ENCODE results near the gene UBC.

Gene UBC

DNA sequence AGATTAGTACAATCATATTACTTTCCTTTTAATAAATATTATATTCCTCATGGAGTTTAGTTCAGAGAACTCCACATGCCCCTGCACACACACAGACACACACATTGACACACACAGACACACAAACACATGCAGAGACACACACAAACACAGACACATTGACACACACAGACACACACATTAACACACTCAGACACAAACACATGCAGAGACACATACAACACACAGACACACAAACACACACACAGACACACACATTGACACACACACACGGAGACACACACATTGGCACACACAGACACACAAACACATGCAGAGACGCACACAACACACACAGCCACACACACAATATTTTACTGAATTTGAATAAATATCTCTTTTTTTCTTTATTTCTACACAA, 38.3 kb downstream of the UBC start:
- DNase-seq, result no peak
- Histone ChIP-seq H3K27ac (ENCODE audit: insufficient read depth in 1 of 2, low read depth in 1 of 2, low read length in 2 of 2, poor library complexity in 1 of 2, severe bottlenecking in 2 of 2) (no peak overlapping the region), H3K9me3 (ENCODE audit: control extremely low read depth in 1 of 5, control insufficient read depth in 4 of 5, insufficient read depth in 2 of 5, low read depth in 1 of 5, low read length in 4 of 5) (no peaks in the 10 kb centered on the region), H3K4me3 (ENCODE audit: control insufficient read depth in 1 of 7, extremely low read depth in 1 of 7, insufficient read depth in 4 of 7, low read depth in 2 of 7, low read length in 6 of 7) (no peak overlapping the region), H3K4me1 (ENCODE audit: control extremely low read depth in 1 of 4, control insufficient read depth in 4 of 4, insufficient read depth in 4 of 4, low read length in 3 of 4) (peaks cover 0 to 20% (median 16%) of the 10 kb centered on the region in 4 experiments), H3K36me3 (ENCODE audit: control insufficient read depth in 4 of 4, insufficient read depth in 4 of 4, low read length in 3 of 4) (no peaks in the 10 kb centered on the region), H3K27me3 (replicated peaks in 2 of 5; ENCODE audit: control insufficient read depth in 4 of 5, insufficient read depth in 5 of 5, low read length in 4 of 5) (no peaks in the 10 kb centered on the region)
- POLR2A ChIA-PET, result no interaction called here
- CTCF ChIA-PET, result no interaction called here
- WGBS (ENCODE audit: insufficient coverage), result no CpG with 5 or more reads among the region's 2 CpGs

DNA sequence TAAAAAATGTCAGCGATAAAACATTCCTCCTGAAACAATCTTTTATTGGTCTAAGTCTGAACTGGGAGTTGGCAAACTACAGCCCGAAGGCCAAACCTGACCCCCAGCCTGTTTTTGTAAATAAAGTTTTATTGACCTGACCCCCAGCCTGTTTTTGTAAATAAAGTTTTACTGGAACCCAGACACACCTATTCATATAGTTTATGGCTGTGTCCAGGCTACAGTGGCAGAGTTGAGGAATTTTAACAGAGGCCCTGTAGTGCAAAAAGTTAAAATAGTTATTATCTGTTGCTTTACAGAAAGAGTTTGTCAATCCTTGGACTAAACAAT, 38.7 kb downstream of the UBC start:
- Histone ChIP-seq H3K27me3 (replicated peaks in 2 of 5; ENCODE audit: control insufficient read depth in 4 of 5, insufficient read depth in 5 of 5, low read length in 4 of 5) (no peaks in the 10 kb centered on the region), H3K36me3 (ENCODE audit: control insufficient read depth in 4 of 4, insufficient read depth in 4 of 4, low read length in 3 of 4) (no peaks in the 10 kb centered on the region), H3K4me1 (ENCODE audit: control extremely low read depth in 1 of 4, control insufficient read depth in 4 of 4, insufficient read depth in 4 of 4, low read length in 3 of 4) (peaks cover 0 to 16% (median 12%) of the 10 kb centered on the region in 4 experiments), H3K4me3 (ENCODE audit: control insufficient read depth in 1 of 7, extremely low read depth in 1 of 7, insufficient read depth in 4 of 7, low read depth in 2 of 7, low read length in 6 of 7) (no peak overlapping the region), H3K27ac (ENCODE audit: insufficient read depth in 1 of 2, low read depth in 1 of 2, low read length in 2 of 2, poor library complexity in 1 of 2, severe bottlenecking in 2 of 2) (no peak overlapping the region), H3K9me3 (ENCODE audit: control extremely low read depth in 1 of 5, control insufficient read depth in 4 of 5, insufficient read depth in 2 of 5, low read depth in 1 of 5, low read length in 4 of 5) (no peaks in the 10 kb centered on the region)
- WGBS (ENCODE audit: insufficient coverage), result 100% methylated on average over 1 of the region's 2 CpGs
- CTCF ChIA-PET, result no interaction called here
- POLR2A ChIA-PET, result no interaction called here
- DNase-seq, result no peak

DNA sequence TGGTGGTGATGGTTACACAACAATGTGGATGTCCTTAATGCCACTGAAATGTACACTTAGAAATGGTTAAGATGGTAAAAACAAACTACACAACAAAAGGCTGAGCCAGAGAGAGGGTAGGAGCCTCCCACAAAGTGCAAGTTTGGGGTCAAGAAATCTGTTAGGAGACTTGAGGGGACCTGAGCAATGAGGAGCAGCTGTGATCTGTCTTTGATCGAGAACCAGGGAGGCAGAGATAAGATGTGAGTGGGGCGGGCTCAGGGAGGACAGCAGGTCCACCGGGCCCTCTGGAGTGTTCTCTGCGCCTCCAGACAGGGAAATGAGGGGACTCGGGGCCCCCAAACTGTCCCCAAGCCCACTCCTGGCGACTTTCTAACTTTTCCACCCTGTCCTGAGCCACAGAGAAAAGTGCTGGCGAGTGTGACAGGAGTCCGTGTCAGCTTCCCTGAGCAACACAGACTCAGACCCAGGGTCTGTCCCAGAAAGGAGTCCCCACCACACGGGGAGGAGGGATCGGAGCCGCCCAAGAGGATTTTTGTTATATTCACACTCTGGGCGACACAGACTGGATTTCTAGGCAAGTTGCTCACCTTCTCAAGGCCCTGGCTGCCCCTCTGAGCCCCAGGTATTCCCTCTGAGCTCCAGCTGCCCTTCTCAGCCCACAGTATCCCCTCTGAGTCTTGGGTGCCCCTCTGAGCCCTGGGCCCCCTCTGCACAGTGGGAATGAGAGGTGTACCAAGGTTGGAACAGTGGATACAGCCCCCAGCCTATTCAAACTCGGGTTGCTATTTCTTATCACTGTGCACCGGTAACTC, 39.3 kb downstream of the UBC start:
- POLR2A ChIA-PET, result no interaction called here
- no peaks in the 10 kb centered on the region for H3K9me3 ChIP-seq (ENCODE audit: control extremely low read depth in 1 of 5, control insufficient read depth in 4 of 5, insufficient read depth in 2 of 5, low read depth in 1 of 5, low read length in 4 of 5)

DNA sequence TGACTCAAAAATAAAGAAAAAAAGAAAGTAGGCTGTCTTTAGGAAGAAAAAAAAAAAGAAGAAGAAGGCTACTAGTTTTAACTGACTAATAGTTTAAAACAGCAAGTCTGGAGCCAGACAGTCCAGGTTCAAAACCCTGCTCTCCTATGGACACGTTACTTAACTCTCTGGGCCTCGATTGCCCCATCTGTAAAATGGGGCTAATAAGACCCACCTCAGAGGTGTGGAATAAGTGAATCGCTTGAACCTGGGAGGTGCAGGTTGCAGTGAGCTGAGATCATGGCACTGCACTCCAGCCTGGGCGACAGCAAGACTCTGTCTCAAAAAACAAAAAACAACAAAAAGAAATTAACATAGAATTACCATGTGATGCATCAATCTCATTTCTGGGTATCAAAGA, 40.3 kb downstream of the UBC start:
- Histone ChIP-seq H3K9me3 (ENCODE audit: control extremely low read depth in 1 of 5, control insufficient read depth in 4 of 5, insufficient read depth in 2 of 5, low read depth in 1 of 5, low read length in 4 of 5) (no peaks in the 10 kb centered on the region), H3K27ac (ENCODE audit: insufficient read depth in 1 of 2, low read depth in 1 of 2, low read length in 2 of 2, poor library complexity in 1 of 2, severe bottlenecking in 2 of 2) (no peak overlapping the region), H3K27me3 (replicated peaks in 2 of 5; ENCODE audit: control insufficient read depth in 4 of 5, insufficient read depth in 5 of 5, low read length in 4 of 5) (no peaks in the 10 kb centered on the region), H3K4me3 (ENCODE audit: control insufficient read depth in 1 of 7, extremely low read depth in 1 of 7, insufficient read depth in 4 of 7, low read depth in 2 of 7, low read length in 6 of 7) (no peak overlapping the region), H3K36me3 (ENCODE audit: control insufficient read depth in 4 of 4, insufficient read depth in 4 of 4, low read length in 3 of 4) (no peaks in the 10 kb centered on the region), H3K4me1 (ENCODE audit: control extremely low read depth in 1 of 4, control insufficient read depth in 4 of 4, insufficient read depth in 4 of 4, low read length in 3 of 4) (peaks cover 0 to 27% (median 14%) of the 10 kb centered on the region in 4 experiments)
- POLR2A ChIA-PET, result no interaction called here
- WGBS (ENCODE audit: insufficient coverage), result 95% methylated on average over 3 of the region's 4 CpGs
- CTCF ChIA-PET, result no interaction called here
- no peak for DNase-seq

More for the DNA sequence above, 39.3 kb downstream of the UBC start:
- WGBS (ENCODE audit: insufficient coverage), result 94% methylated on average over 13 of the region's 14 CpGs
- no peaks in the 10 kb centered on the region for H3K27me3 ChIP-seq (replicated peaks in 2 of 5; ENCODE audit: control insufficient read depth in 4 of 5, insufficient read depth in 5 of 5, low read length in 4 of 5)
- peaks cover 0 to 20% (median 10%) of the 10 kb centered on the region in 4 experiments for H3K4me1 ChIP-seq (ENCODE audit: control extremely low read depth in 1 of 4, control insufficient read depth in 4 of 4, insufficient read depth in 4 of 4, low read length in 3 of 4)
- DNase-seq, result no peak
- H3K27ac ChIP-seq (ENCODE audit: insufficient read depth in 1 of 2, low read depth in 1 of 2, low read length in 2 of 2, poor library complexity in 1 of 2, severe bottlenecking in 2 of 2), result no peak overlapping the region
- no peak overlapping the region for H3K4me3 ChIP-seq (ENCODE audit: control insufficient read depth in 1 of 7, extremely low read depth in 1 of 7, insufficient read depth in 4 of 7, low read depth in 2 of 7, low read length in 6 of 7)
- CTCF ChIA-PET, result interaction anchor here (0.7 kb wide), 1 partner anchor 29 kb away, joined by 3 read pairs; no protein-coding TSS in a partner anchor
- no peaks in the 10 kb centered on the region for H3K36me3 ChIP-seq (ENCODE audit: control insufficient read depth in 4 of 4, insufficient read depth in 4 of 4, low read length in 3 of 4)

DNA sequence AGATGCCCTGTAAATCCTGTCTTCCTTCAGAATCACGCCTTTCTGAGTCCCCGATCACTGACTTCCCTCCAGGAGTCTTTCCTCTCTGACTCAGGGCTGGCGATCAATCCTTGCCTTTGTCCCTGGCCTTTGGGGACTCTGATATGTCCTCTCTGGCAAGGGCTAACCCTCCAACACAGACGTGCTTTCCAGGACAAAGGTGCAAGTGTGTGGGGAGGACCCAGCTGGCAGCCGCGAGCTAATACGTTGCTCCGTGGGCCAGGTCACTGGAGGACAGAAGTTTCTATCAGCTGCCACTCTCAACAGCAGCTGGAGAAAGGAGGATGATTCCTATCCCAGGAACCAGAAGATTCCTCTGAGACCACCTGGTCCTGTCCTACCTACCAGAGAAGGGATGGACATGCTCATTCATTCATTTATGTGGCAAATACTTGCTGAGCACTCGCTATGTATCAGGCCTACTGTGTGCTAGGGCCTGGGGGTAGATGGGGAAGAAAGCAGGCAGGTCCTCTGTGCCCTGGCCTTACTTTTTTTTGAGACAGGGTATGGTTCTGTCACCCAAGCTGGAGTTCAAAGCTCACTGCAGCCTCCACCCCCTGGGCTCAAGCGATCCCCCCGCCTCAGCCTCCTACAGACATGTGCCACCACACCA, 42.3 kb downstream of the UBC start:
- 96% methylated on average over 8 of the region's 11 CpGs for WGBS (ENCODE audit: insufficient coverage)
- ChIA-PET POLR2A (no interaction called here), CTCF (interaction anchor here (0.9 to 4.4 kb wide), 6 partner anchors 15 to 41 kb away, joined by 3 to 15 read pairs (median 4); no protein-coding TSS in a partner anchor)
- Histone ChIP-seq H3K4me3 (ENCODE audit: control insufficient read depth in 1 of 7, extremely low read depth in 1 of 7, insufficient read depth in 4 of 7, low read depth in 2 of 7, low read length in 6 of 7) (no peak overlapping the region), H3K27me3 (replicated peaks in 2 of 5; ENCODE audit: control insufficient read depth in 4 of 5, insufficient read depth in 5 of 5, low read length in 4 of 5) (no peaks in the 10 kb centered on the region), H3K9me3 (ENCODE audit: control extremely low read depth in 1 of 5, control insufficient read depth in 4 of 5, insufficient read depth in 2 of 5, low read depth in 1 of 5, low read length in 4 of 5) (no peaks in the 10 kb centered on the region), H3K27ac (ENCODE audit: insufficient read depth in 1 of 2, low read depth in 1 of 2, low read length in 2 of 2, poor library complexity in 1 of 2, severe bottlenecking in 2 of 2) (no peak overlapping the region), H3K4me1 (ENCODE audit: control extremely low read depth in 1 of 4, control insufficient read depth in 4 of 4, insufficient read depth in 4 of 4, low read length in 3 of 4) (peaks cover 3 to 47% (median 27%) of the 10 kb centered on the region in 4 experiments), H3K36me3 (ENCODE audit: control insufficient read depth in 4 of 4, insufficient read depth in 4 of 4, low read length in 3 of 4) (no peaks in the 10 kb centered on the region)
- no peak for DNase-seq

DNA sequence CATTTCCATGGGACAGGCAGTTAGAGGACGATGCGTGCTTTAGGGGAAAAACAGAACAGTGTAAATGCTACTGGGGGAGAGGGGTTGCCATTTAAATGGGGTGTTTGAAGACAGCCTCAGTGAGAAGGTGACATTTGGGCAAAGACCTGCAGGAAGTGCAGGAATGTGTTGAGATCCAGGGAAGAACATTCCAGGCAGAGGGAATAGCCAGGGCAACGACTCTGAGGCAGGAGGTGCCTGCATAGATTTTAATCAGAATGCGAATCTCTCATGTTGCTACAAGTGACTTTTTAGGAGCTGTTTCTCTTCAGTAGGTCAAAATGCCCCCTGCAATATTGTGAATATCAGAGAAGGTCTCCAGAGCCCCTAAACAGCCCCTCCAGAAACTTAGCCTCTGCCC, 43.2 kb downstream of the UBC start:
- CTCF ChIA-PET, result interaction anchor here (0.9 to 4.4 kb wide), 6 partner anchors 8 to 69 kb away, joined by 3 to 15 read pairs (median 5); no protein-coding TSS in a partner anchor
- Histone ChIP-seq H3K4me3 (ENCODE audit: control insufficient read depth in 1 of 7, extremely low read depth in 1 of 7, insufficient read depth in 4 of 7, low read depth in 2 of 7, low read length in 6 of 7) (no peak overlapping the region), H3K4me1 (ENCODE audit: control extremely low read depth in 1 of 4, control insufficient read depth in 4 of 4, insufficient read depth in 4 of 4, low read length in 3 of 4) (peaks cover 4 to 55% (median 28%) of the 10 kb centered on the region in 4 experiments), H3K9me3 (ENCODE audit: control extremely low read depth in 1 of 5, control insufficient read depth in 4 of 5, insufficient read depth in 2 of 5, low read depth in 1 of 5, low read length in 4 of 5) (no peaks in the 10 kb centered on the region), H3K27ac (ENCODE audit: insufficient read depth in 1 of 2, low read depth in 1 of 2, low read length in 2 of 2, poor library complexity in 1 of 2, severe bottlenecking in 2 of 2) (no peak overlapping the region), H3K27me3 (replicated peaks in 2 of 5; ENCODE audit: control insufficient read depth in 4 of 5, insufficient read depth in 5 of 5, low read length in 4 of 5) (no peaks in the 10 kb centered on the region), H3K36me3 (ENCODE audit: control insufficient read depth in 4 of 4, insufficient read depth in 4 of 4, low read length in 3 of 4) (no peaks in the 10 kb centered on the region)
- DNase-seq, result no peak
- POLR2A ChIA-PET, result no interaction called here
- 96% methylated on average over 4 of the region's 4 CpGs for WGBS (ENCODE audit: insufficient coverage)

DNA sequence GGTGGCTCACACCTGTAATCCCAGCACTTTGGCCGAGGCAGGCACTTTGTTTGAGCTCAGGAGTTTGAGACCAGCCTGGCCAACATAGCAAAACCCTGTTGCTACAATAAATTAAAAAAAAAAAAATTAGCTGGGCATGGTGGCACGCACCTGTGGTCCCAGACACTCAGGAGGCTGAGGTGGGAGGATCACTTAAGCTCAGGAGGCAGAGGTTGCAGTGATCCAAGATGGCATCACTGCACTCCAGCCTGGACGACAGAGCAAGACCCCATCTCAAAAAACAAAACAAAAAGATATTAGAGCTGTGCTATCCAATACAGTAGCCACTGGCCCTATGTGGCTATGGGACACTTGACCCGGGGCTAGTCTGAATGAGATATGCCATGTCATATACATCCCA, 43.9 kb downstream of the UBC start:
- no peak overlapping the region for H3K27ac ChIP-seq (ENCODE audit: insufficient read depth in 1 of 2, low read depth in 1 of 2, low read length in 2 of 2, poor library complexity in 1 of 2, severe bottlenecking in 2 of 2)
- H3K27me3 ChIP-seq (replicated peaks in 2 of 5; ENCODE audit: control insufficient read depth in 4 of 5, insufficient read depth in 5 of 5, low read length in 4 of 5), result no peaks in the 10 kb centered on the region
- CTCF ChIA-PET, result interaction anchor here (1.0 to 4.4 kb wide), 6 partner anchors 9 to 70 kb away, joined by 4 to 15 read pairs (median 5); no protein-coding TSS in a partner anchor
- no peak overlapping the region for H3K4me3 ChIP-seq (ENCODE audit: control insufficient read depth in 1 of 7, extremely low read depth in 1 of 7, insufficient read depth in 4 of 7, low read depth in 2 of 7, low read length in 6 of 7)
- POLR2A ChIA-PET, result no interaction called here
- H3K9me3 ChIP-seq (ENCODE audit: control extremely low read depth in 1 of 5, control insufficient read depth in 4 of 5, insufficient read depth in 2 of 5, low read depth in 1 of 5, low read length in 4 of 5), result no peaks in the 10 kb centered on the region
- no peak for DNase-seq
- WGBS (ENCODE audit: insufficient coverage), result 100% methylated on average over 1 of the region's 4 CpGs
- no peaks in the 10 kb centered on the region for H3K36me3 ChIP-seq (ENCODE audit: control insufficient read depth in 4 of 4, insufficient read depth in 4 of 4, low read length in 3 of 4)
- peaks cover 4 to 59% (median 28%) of the 10 kb centered on the region in 4 experiments for H3K4me1 ChIP-seq (ENCODE audit: control extremely low read depth in 1 of 4, control insufficient read depth in 4 of 4, insufficient read depth in 4 of 4, low read length in 3 of 4)

Data from common myeloid progenitor, CD34-positive (primary cell).